ENCODE measurements around the gene ERCC8. TPM values are rescaled to one million over a fixed set of nuclear protein-coding genes. Genes with fewer than 3 reads are reported as not detected.

The ERCC8 gene
- total RNA-seq, 1 donor from 2014 or later = 24.0 TPM

- Mint-ChIP-seq H3K4me3 (no peak overlapping the region), H3K4me1 (no peaks in the 10 kb centered on the region), H3K36me3 (ENCODE audit: low read depth) (peaks cover 4% of the 10 kb centered on the region), H3K27ac (ENCODE audit: unreplicated experiment) (no peak overlapping the region), H3K9me3 (no peaks in the 10 kb centered on the region), H3K27me3 (ENCODE audit: low read depth) (no peaks in the 10 kb centered on the region)
- DNase-seq (ENCODE audit: low read depth, low spot score) = no peak
- TF ChIP-seq CTCF (conservative IDR thresholded peaks at IDR 0.05) = no peak
These were observed 88.8 kb downstream of the ERCC8 start for GRCh38 chr5:60856066-60856465.

- no peaks in the 10 kb centered on the region for H3K36me3 Mint-ChIP-seq (ENCODE audit: low read depth)
- H3K27ac Mint-ChIP-seq (ENCODE audit: unreplicated experiment) = no peak overlapping the region
- no peaks in the 10 kb centered on the region for H3K9me3 Mint-ChIP-seq
- H3K4me1 Mint-ChIP-seq = no peaks in the 10 kb centered on the region
- no peak overlapping the region for H3K4me3 Mint-ChIP-seq
- peaks cover 3% of the 10 kb centered on the region for H3K27me3 Mint-ChIP-seq (ENCODE audit: low read depth)
- no peak for TF ChIP-seq CTCF (conservative IDR thresholded peaks at IDR 0.05)
- no peak for DNase-seq (ENCODE audit: low read depth, low spot score)
These were observed 91.9 kb downstream of the ERCC8 start for GRCh38 chr5:60852940-60853339.

GRCh38 chr5:60852317-60852716, 92.6 kb downstream of the ERCC8 start:
- Mint-ChIP-seq H3K27ac (ENCODE audit: unreplicated experiment) (no peak overlapping the region), H3K36me3 (ENCODE audit: low read depth) (no peaks in the 10 kb centered on the region), H3K4me3 (no peak overlapping the region), H3K27me3 (ENCODE audit: low read depth) (peaks cover 4% of the 10 kb centered on the region), H3K9me3 (no peaks in the 10 kb centered on the region), H3K4me1 (no peaks in the 10 kb centered on the region)
- TF ChIP-seq CTCF (conservative IDR thresholded peaks at IDR 0.05) = no peak
- DNase-seq (ENCODE audit: low read depth, low spot score) = no peak

GRCh38 chr5:60851626-60852025, 93.2 kb downstream of the ERCC8 start:
- H3K36me3 Mint-ChIP-seq (ENCODE audit: low read depth) = no peaks in the 10 kb centered on the region
- H3K9me3 Mint-ChIP-seq = no peaks in the 10 kb centered on the region
- H3K27ac Mint-ChIP-seq (ENCODE audit: unreplicated experiment) = no peak overlapping the region
- H3K4me1 Mint-ChIP-seq = no peaks in the 10 kb centered on the region
- H3K4me3 Mint-ChIP-seq = no peak overlapping the region
- DNase-seq (ENCODE audit: low read depth, low spot score) = no peak
- peaks cover 8% of the 10 kb centered on the region for H3K27me3 Mint-ChIP-seq (ENCODE audit: low read depth)
- TF ChIP-seq CTCF (conservative IDR thresholded peaks at IDR 0.05) = no peak

- H3K27ac Mint-ChIP-seq (ENCODE audit: unreplicated experiment) = no peak overlapping the region
These were observed 98.6 kb downstream of the ERCC8 start for GRCh38 chr5:60846298-60846697.

More at GRCh38 chr5:60846298-60846697, 98.6 kb downstream of the ERCC8 start:
- no peak for TF ChIP-seq CTCF (conservative IDR thresholded peaks at IDR 0.05)
- Mint-ChIP-seq H3K27me3 (ENCODE audit: low read depth) (peaks cover 55% of the 10 kb centered on the region), H3K4me1 (peaks cover 13% of the 10 kb centered on the region), H3K4me3 (peak overlapping the region; percentile 6), H3K36me3 (ENCODE audit: low read depth) (no peaks in the 10 kb centered on the region), H3K9me3 (no peaks in the 10 kb centered on the region)
- no peak for DNase-seq (ENCODE audit: low read depth, low spot score)

Measured in neural crest cell (in vitro differentiated cells).